ENCODE data around the gene TTLL6. TPM values are rescaled to one million over a fixed set of nuclear protein-coding genes. Genes with fewer than 3 reads are reported as not detected.

The TTLL6 gene
- total and polyA plus RNA-seq, 8 donors, result 0.35 to 2.4 (median 1.4) TPM

- H3K4me1 ChIP-seq, result peaks cover 9 to 34% of the 10 kb centered on the region in 2 donors
- no peak for TF ChIP-seq CTCF (IDR thresholded peaks at IDR 0.05)
- intact Hi-C loops (cut with DNase I), result loop anchor here in 1 of 2 donors (10.0 kb wide), 1 partner anchor 74 kb away; no protein-coding TSS in a partner anchor
- H3K4me3 ChIP-seq, result no peak overlapping the region
- no peaks in the 10 kb centered on the region for H3K36me3 ChIP-seq
- ATAC-seq, result no peak
- H3K9me3 ChIP-seq, result no peaks in the 10 kb centered on the region
- H3K27ac ChIP-seq, result no peak overlapping the region
- DNase-seq, result no peak
- peaks cover 99 to 100% of the 10 kb centered on the region in 2 donors for H3K27me3 ChIP-seq
Measured at GRCh38 chr17:48721009-48721402, 96.0 kb downstream of the TTLL6 start.

- H3K9me3 ChIP-seq, result no peaks in the 10 kb centered on the region
- no peak for TF ChIP-seq CTCF (IDR thresholded peaks at IDR 0.05)
- intact Hi-C loops (cut with DNase I), result loop anchor here in 1 of 2 donors (10.0 kb wide), 1 partner anchor 74 kb away; no protein-coding TSS in a partner anchor
- H3K27ac ChIP-seq, result no peak overlapping the region
- H3K4me3 ChIP-seq, result no peak overlapping the region
- no peaks in the 10 kb centered on the region for H3K36me3 ChIP-seq
- ATAC-seq, result no peak
- H3K4me1 ChIP-seq, result peaks cover 9 to 34% of the 10 kb centered on the region in 2 donors
- DNase-seq, result no peak
- H3K27me3 ChIP-seq, result peaks cover 99 to 100% of the 10 kb centered on the region in 2 donors
Measured at GRCh38 chr17:48720266-48721008, 96.6 kb downstream of the TTLL6 start.

GRCh38 chr17:48719642-48720265, 97.3 kb downstream of the TTLL6 start:
- Histone ChIP-seq H3K9me3 (no peaks in the 10 kb centered on the region), H3K4me3 (no peak overlapping the region), H3K27me3 (peaks cover 99 to 100% of the 10 kb centered on the region in 2 donors), H3K4me1 (peaks cover 7 to 32% of the 10 kb centered on the region in 2 donors), H3K27ac (no peak overlapping the region), H3K36me3 (no peaks in the 10 kb centered on the region)
- intact Hi-C loops (cut with DNase I), result loop anchor here in 1 of 2 donors (10.0 kb wide), 2 partner anchors 75 to 275 kb away; partner anchors contain the start of gene IGF2BP1
- no peak for DNase-seq
- TF ChIP-seq CTCF (IDR thresholded peaks at IDR 0.05), result no peak
- ATAC-seq, result no peak

- H3K4me3 ChIP-seq, result no peak overlapping the region
- intact Hi-C loops (cut with DNase I), result loop anchor here in 1 of 2 donors (10.0 kb wide), 1 partner anchor 276 kb away; the partner anchor contains the start of gene IGF2BP1
- peaks cover 99 to 100% of the 10 kb centered on the region in 2 donors for H3K27me3 ChIP-seq
- no peak overlapping the region for H3K27ac ChIP-seq
- peak in 1 of 4 donors; percentile 67 for DNase-seq
- H3K9me3 ChIP-seq, result no peaks in the 10 kb centered on the region
- no peak for ATAC-seq
- TF ChIP-seq CTCF (IDR thresholded peaks at IDR 0.05), result no peak
- no peaks in the 10 kb centered on the region for H3K36me3 ChIP-seq
- peaks cover 5 to 24% of the 10 kb centered on the region in 2 donors for H3K4me1 ChIP-seq
Measured at GRCh38 chr17:48718761-48719641, 98.0 kb downstream of the TTLL6 start.

Data from left lung (tissue), 10 donors.